Astrocyte (in vitro differentiated cells and primary cell): ENCODE data around the gene C10orf67. TPM values are rescaled to one million over a fixed set of nuclear protein-coding genes. Genes with fewer than 3 reads are reported as not detected.

ENCODE experiments used
- DNase-seq: peaks from one replicate; pipeline ENCODE4 v3.0.0-alpha.2; 2010; ENCODE audit warnings: low read depth
- FAIRE-seq: peaks from 2 replicates; lab custom pipeline; 2011; peaks lifted over from hg19 to GRCh38; lab: Jason Lieb, UNC
- H2AFZ ChIP-seq: 2 replicates; pipeline ENCODE4 v1.6.0; 2012; ENCODE audit warnings: low read depth, low read length, inconsistent platforms
- H3K27ac ChIP-seq: 2 replicates; pipeline ENCODE4 v1.5.1; 2011; ENCODE audit warnings: low read depth, low read length, inconsistent platforms
- H3K27me3 ChIP-seq: 2 replicates; pipeline ENCODE4 v1.6.0; 2011; ENCODE audit warnings: low read length, inconsistent platforms; ENCODE audit not compliant: insufficient read depth
- H3K36me3 ChIP-seq: 2 replicates; pipeline ENCODE4 v1.5.1; 2011; ENCODE audit warnings: low read length, inconsistent platforms; ENCODE audit not compliant: insufficient read depth
- H3K4me1 ChIP-seq: 2 replicates; pipeline ENCODE4 v1.5.1; 2011; ENCODE audit warnings: low read length, inconsistent platforms; ENCODE audit not compliant: insufficient read depth
- H3K4me2 ChIP-seq: 2 replicates; pipeline ENCODE4 v1.6.0; 2012; ENCODE audit warnings: low read length, inconsistent platforms
- H3K4me3 ChIP-seq: 2 replicates; pipeline ENCODE4 v1.5.1; 2011; ENCODE audit warnings: low read depth, mild to moderate bottlenecking, low read length, inconsistent platforms; ENCODE audit not compliant: insufficient read depth
- H3K79me2 ChIP-seq: 2 replicates; pipeline ENCODE4 v1.6.0; 2012; ENCODE audit warnings: mild to moderate bottlenecking, low read length, inconsistent platforms; ENCODE audit not compliant: insufficient read depth
- H3K9ac ChIP-seq: 2 replicates; pipeline ENCODE4 v1.6.0; 2012; ENCODE audit warnings: mild to moderate bottlenecking, low read length, inconsistent platforms
- H3K9me3 ChIP-seq: 2 replicates; pipeline ENCODE4 v1.5.1; 2012; ENCODE audit warnings: low read depth, mild to moderate bottlenecking, low read length, inconsistent platforms; ENCODE audit not compliant: insufficient read depth
- H4K20me1 ChIP-seq: 2 replicates; pipeline ENCODE4 v1.6.0; 2012; ENCODE audit warnings: low read length, inconsistent platforms; ENCODE audit not compliant: insufficient read depth
- H3K27ac Mint-ChIP-seq: one replicate; pipeline ENCODE4 v1.8.0; 2021; ENCODE audit warnings: mild to moderate bottlenecking, mixed read lengths; ENCODE audit not compliant: unreplicated experiment
- H3K27me3 Mint-ChIP-seq: one replicate; pipeline ENCODE4 v1.8.0; 2021; ENCODE audit warnings: low read depth, mixed read lengths; ENCODE audit not compliant: unreplicated experiment
- H3K36me3 Mint-ChIP-seq: one replicate; pipeline ENCODE4 v1.8.0; 2021; ENCODE audit warnings: low read depth, mixed read lengths; ENCODE audit not compliant: unreplicated experiment
- H3K4me1 Mint-ChIP-seq: one replicate; pipeline ENCODE4 v1.8.0; 2021; ENCODE audit warnings: low read depth, mixed read lengths; ENCODE audit not compliant: unreplicated experiment
- H3K4me3 Mint-ChIP-seq: one replicate; pipeline ENCODE4 v1.8.0; 2021; ENCODE audit warnings: mild to moderate bottlenecking, moderate library complexity, mixed read lengths; ENCODE audit not compliant: unreplicated experiment
- H3K9me3 Mint-ChIP-seq: one replicate; pipeline ENCODE4 v1.8.0; 2021; ENCODE audit warnings: mild to moderate bottlenecking, mixed read lengths; ENCODE audit not compliant: unreplicated experiment
- CTCF ChIP-seq: IDR thresholded peaks from 2 replicates; pipeline ENCODE4 v1.5.1; 2011; ENCODE audit warnings: low read depth, mild to moderate bottlenecking, inconsistent platforms, low read length, moderate library complexity; ENCODE audit not compliant: insufficient read depth
- EZH2 ChIP-seq: IDR thresholded peaks from 2 replicates; pipeline ENCODE4 v1.6.1; 2012; ENCODE audit warnings: mild to moderate bottlenecking, low read length, inconsistent platforms; ENCODE audit not compliant: insufficient read depth
- total RNA-seq: library from RNA; stranded (reverse); gene quantifications from 2 replicates; pipeline ENCODE4 v1.2.1, GENCODE V29; 2021

The C10orf67 gene
- total RNA-seq, 1 donor from 2014 or later, result 0.27 TPM

- TF ChIP-seq CTCF (no peak), EZH2 (no peak)
- no peaks in the 10 kb centered on the region for H3K4me1 Mint-ChIP-seq
- no peaks in the 10 kb centered on the region for H3K27me3 ChIP-seq
- no peak for DNase-seq
- peaks cover 3% of the 10 kb centered on the region for H3K9me3 ChIP-seq
- peaks cover 4% of the 10 kb centered on the region for H3K27me3 Mint-ChIP-seq
- H3K36me3 ChIP-seq, result no peaks in the 10 kb centered on the region
- H4K20me1 ChIP-seq, result no peaks in the 10 kb centered on the region
- no peaks in the 10 kb centered on the region for H3K4me1 ChIP-seq
- H3K4me3 ChIP-seq, result no peak overlapping the region
- no peak overlapping the region for H2AFZ ChIP-seq
- no peak overlapping the region for H3K9ac ChIP-seq
- peaks cover 2% of the 10 kb centered on the region for H3K36me3 Mint-ChIP-seq
- H3K27ac ChIP-seq, result no peak overlapping the region
- no peak for FAIRE-seq
- no peak overlapping the region for H3K4me2 ChIP-seq
- H3K79me2 ChIP-seq, result no peaks in the 10 kb centered on the region
- peaks cover 3% of the 10 kb centered on the region for H3K9me3 Mint-ChIP-seq
- no peak overlapping the region for H3K4me3 Mint-ChIP-seq
- no peak overlapping the region for H3K27ac Mint-ChIP-seq
Observed at GRCh38 chr10:23319835-23320234, 24.8 kb downstream of the C10orf67 start.

GRCh38 chr10:23318359-23318758, 26.2 kb downstream of the C10orf67 start:
- FAIRE-seq, result no peak
- no peaks in the 10 kb centered on the region for H3K4me1 Mint-ChIP-seq

More at GRCh38 chr10:23318359-23318758, 26.2 kb downstream of the C10orf67 start:
- H3K27me3 Mint-ChIP-seq, result peaks cover 9% of the 10 kb centered on the region
- no peak for DNase-seq
- H3K4me2 ChIP-seq, result no peak overlapping the region
- no peak overlapping the region for H3K27ac Mint-ChIP-seq
- H3K9me3 ChIP-seq, result peaks cover 3% of the 10 kb centered on the region
- H3K36me3 ChIP-seq, result no peaks in the 10 kb centered on the region
- no peak overlapping the region for H3K4me3 Mint-ChIP-seq
- no peak overlapping the region for H3K4me3 ChIP-seq
- peaks cover 2% of the 10 kb centered on the region for H3K36me3 Mint-ChIP-seq
- H3K9ac ChIP-seq, result no peak overlapping the region
- TF ChIP-seq CTCF (no peak), EZH2 (no peak)
- no peaks in the 10 kb centered on the region for H3K27me3 ChIP-seq
- no peaks in the 10 kb centered on the region for H4K20me1 ChIP-seq
- H3K79me2 ChIP-seq, result no peaks in the 10 kb centered on the region
- no peak overlapping the region for H2AFZ ChIP-seq
- no peak overlapping the region for H3K27ac ChIP-seq
- H3K4me1 ChIP-seq, result no peaks in the 10 kb centered on the region
- H3K9me3 Mint-ChIP-seq, result peaks cover 3% of the 10 kb centered on the region
